BJ (cell line): ENCODE measurements around the gene UQCC2. TPM values are rescaled to one million over a fixed set of nuclear protein-coding genes. Genes with fewer than 3 reads are reported as not detected.

ENCODE experiments used
- CTCF ChIA-PET: fragments of 350-600 bp; formaldehyde crosslinking; extraction: SDS; loops from one replicate; lab custom pipeline; 2021; ENCODE audit warnings: antibody characterized with exemption, inconsistent platforms; lab: Yijun Ruan, JAX
- POLR2A ChIA-PET: fragments of 300-600 bp; sonication (Branson Sonifier 250); formaldehyde crosslinking; extraction: SDS; loops from one replicate; lab custom pipeline; 2021; ENCODE audit warnings: antibody characterized with exemption; lab: Charles Lee
- DNase-seq: peaks from one replicate; pipeline ENCODE4 v3.0.0-alpha.2; 2011; ENCODE audit warnings: low read depth
- H3K27me3 ChIP-seq: 2 replicates; pipeline ENCODE4 v1.6.0; 2011; ENCODE audit warnings: low read length; ENCODE audit not compliant: control insufficient read depth, insufficient read depth
- H3K36me3 ChIP-seq: 2 replicates; pipeline ENCODE4 v1.5.1; 2011; ENCODE audit warnings: low read length; ENCODE audit not compliant: control insufficient read depth, insufficient read depth
- H3K4me3 ChIP-seq: 2 replicates; pipeline ENCODE4 v1.5.1; 2011; ENCODE audit warnings: low read depth, mild to moderate bottlenecking, control low read depth, low read length
- CTCF ChIP-seq: IDR thresholded peaks from 2 replicates; pipeline ENCODE4 v1.5.1; 2011; ENCODE audit warnings: low read depth, mild to moderate bottlenecking, control low read depth, inconsistent platforms, low read length, moderate library complexity; ENCODE audit not compliant: insufficient read depth
- polyA plus RNA-seq: library from polyadenylated mRNA; depleted of rRNA; stranded (reverse); fragments of >200 nt; gene quantifications from 2 replicates; pipeline ENCODE4 v1.2.3, GENCODE V29; 2011

Gene UQCC2
- polyA plus RNA-seq, 1 experiment, result 51.7 TPM

GRCh38 chr6:33692760-33693158 lies 18.7 kb downstream of the UQCC2 start:
- no peak for TF ChIP-seq CTCF
- CTCF ChIA-PET, result interaction anchor here (0.6 to 3.5 kb wide), 7 partner anchors 8 to 110 kb away, joined by 3 to 15 read pairs (median 8); no protein-coding TSS in a partner anchor
- Histone ChIP-seq H3K36me3 (peaks cover 28% of the 10 kb centered on the region), H3K4me3 (no peak overlapping the region), H3K27me3 (no peaks in the 10 kb centered on the region)
- DNase-seq, result no peak
- POLR2A ChIA-PET, result no interaction called here

GRCh38 chr6:33692078-33692759 lies 19.3 kb downstream of the UQCC2 start:
- CTCF ChIA-PET, result interaction anchor here (0.6 to 3.5 kb wide), 5 partner anchors 8 to 102 kb away, joined by 3 to 15 read pairs (median 10); no protein-coding TSS in a partner anchor
- TF ChIP-seq CTCF, result no peak
- no peak for DNase-seq
- Histone ChIP-seq H3K27me3 (no peaks in the 10 kb centered on the region), H3K36me3 (peaks cover 27% of the 10 kb centered on the region), H3K4me3 (no peak overlapping the region)
- POLR2A ChIA-PET, result no interaction called here

GRCh38 chr6:33691456-33692077 lies 19.9 kb downstream of the UQCC2 start:
- Histone ChIP-seq H3K36me3 (peaks cover 31% of the 10 kb centered on the region), H3K27me3 (no peaks in the 10 kb centered on the region), H3K4me3 (no peak overlapping the region)
- ChIA-PET POLR2A (no interaction called here), CTCF (interaction anchor here (1.2 to 2.8 kb wide), 2 partner anchors 9 to 11 kb away, joined by 3 to 12 read pairs; no protein-coding TSS in a partner anchor)
- DNase-seq, result no peak
- TF ChIP-seq CTCF, result no peak

- Histone ChIP-seq H3K27me3 (no peaks in the 10 kb centered on the region), H3K36me3 (peaks cover 39% of the 10 kb centered on the region), H3K4me3 (no peak overlapping the region)
- ChIA-PET CTCF (interaction anchor here (0.9 to 2.7 kb wide), 4 partner anchors 9 to 105 kb away, joined by 3 to 13 read pairs (median 8); no protein-coding TSS in a partner anchor), POLR2A (no interaction called here)
- no peak for DNase-seq
- no peak for TF ChIP-seq CTCF
Observed at GRCh38 chr6:33690766-33691165, 20.7 kb downstream of the UQCC2 start.

- POLR2A ChIA-PET, result no interaction called here
- Histone ChIP-seq H3K27me3 (no peaks in the 10 kb centered on the region), H3K4me3 (no peak overlapping the region), H3K36me3 (peaks cover 44% of the 10 kb centered on the region)
- CTCF ChIA-PET, result interaction anchor here (0.9 to 2.7 kb wide), 5 partner anchors 8 to 105 kb away, joined by 3 to 13 read pairs (median 4); no protein-coding TSS in a partner anchor
- DNase-seq, result no peak
- TF ChIP-seq CTCF, result no peak
Observed at GRCh38 chr6:33689879-33690278, 21.6 kb downstream of the UQCC2 start.
